B cell (primary cell): ENCODE results near the gene CNTNAP2. TPM values are rescaled to one million over a fixed set of nuclear protein-coding genes. Genes with fewer than 3 reads are reported as not detected.
"Not testable (repeated sequence)": the region's sequence is repeated elsewhere in the genome, so short reads cannot be mapped to it uniquely, and the experiment has no call there.

Experiments
- ATAC-seq: fragments of 200-7000 bp; cut with Tn5 transposase; one replicate; pipeline ENCODE4 v1.10.0; 2021; ENCODE audit warnings: low read depth, mild to moderate bottlenecking, moderate number of reproducible peaks, moderate library complexity
- CTCF ChIA-PET: fragments of 350-600 bp; sonication (Branson Sonifier 250); formaldehyde crosslinking; loops from one replicate; lab custom pipeline; 2021; ENCODE audit warnings: antibody characterized with exemption, inconsistent platforms; lab: Charles Lee
- POLR2A ChIA-PET: fragments of 350-600 bp; sonication (Branson Sonifier 250); formaldehyde crosslinking; loops from one replicate; lab custom pipeline; 2021; ENCODE audit warnings: antibody characterized with exemption; lab: Charles Lee
- DNase-seq: peaks from one replicate; pipeline ENCODE4 v3.0.0; 2013
- H2AFZ ChIP-seq: 2 replicates; pipeline ENCODE4 v1.6.1; 2012; ENCODE audit warnings: mild to moderate bottlenecking, low read depth, low read length; ENCODE audit not compliant: insufficient read depth, poor library complexity, severe bottlenecking
- H3K27ac ChIP-seq, 2 donors: 1 replicate in 1 of 2; 2 replicates in 1 of 2; pipeline ENCODE4 v1.5.1; 2012 to 2013; ENCODE audit warnings: low read length in 2 of 2, mild to moderate bottlenecking in 2 of 2, moderate library complexity in 1 of 2
- H3K27me3 ChIP-seq, 4 experiments: fragments of 200-600 bp in 1 of 4; sonication (generic) in 1 of 4; replicated peaks in 1 of 4; 1 replicate in 2 of 4; 2 replicates in 2 of 4; pipeline versions ENCODE4 v1.6.1 to v1.7.0; 2013 to 2016; ENCODE audit warnings: low read length in 3 of 4, mild to moderate bottlenecking in 2 of 4, mixed read lengths in 1 of 4, moderate library complexity in 1 of 4; ENCODE audit not compliant: insufficient read depth in 4 of 4, control insufficient read depth in 3 of 4; ENCODE audit errors: control extremely low read depth in 1 of 4
- H3K36me3 ChIP-seq, 2 experiments: replicated peaks in 1 of 2; 1 replicate in 1 of 2; 2 replicates in 1 of 2; pipeline versions ENCODE4 v1.6.1 to v1.7.1; 2013; ENCODE audit warnings: low read length in 1 of 2; ENCODE audit not compliant: insufficient read depth in 2 of 2, control insufficient read depth in 1 of 2; ENCODE audit errors: control extremely low read depth in 1 of 2, extremely low read depth in 1 of 2
- H3K4me1 ChIP-seq, 2 donors: fragments of 200-600 bp in 1 of 2; sonication (generic) in 1 of 2; 1 replicate in 1 of 2; 2 replicates in 1 of 2; pipeline versions ENCODE4 v1.5.1 to v1.6.1; 2013 to 2017; ENCODE audit warnings: low read length in 2 of 2; ENCODE audit not compliant: control insufficient read depth in 2 of 2, insufficient read depth in 2 of 2
- H3K4me2 ChIP-seq: replicated peaks from 2 replicates; pipeline ENCODE3; 2012; ENCODE audit warnings: mild to moderate bottlenecking, low read depth, low read length; ENCODE audit not compliant: poor library complexity, severe bottlenecking
- H3K4me3 ChIP-seq, 5 experiments: fragments of 200-600 bp in 1 of 5; sonication (generic) in 1 of 5; 1 replicate in 3 of 5; 2 replicates in 2 of 5; pipeline versions ENCODE4 v1.5.1 to v1.7.0; 2011 to 2016; ENCODE audit warnings: low read length in 4 of 5, mild to moderate bottlenecking in 4 of 5, low read depth in 2 of 5, control low read depth in 1 of 5, moderate library complexity in 1 of 5; ENCODE audit not compliant: insufficient read depth in 1 of 5; ENCODE audit errors: control extremely low read depth in 1 of 5, extremely low read depth in 1 of 5
- H3K79me2 ChIP-seq: fragments of 200-600 bp; sonication (generic); one replicate; pipeline ENCODE4 v1.6.0; 2016; ENCODE audit warnings: low read length; ENCODE audit not compliant: control insufficient read depth, insufficient read depth
- H3K9ac ChIP-seq: fragments of 200-600 bp; sonication (generic); 2 replicates; pipeline ENCODE4 v1.6.1; 2017; ENCODE audit warnings: mild to moderate bottlenecking, low read length, moderate library complexity
- H3K9me3 ChIP-seq, 3 donors: one replicate each; pipeline versions ENCODE4 v1.6.1 to v1.7.1; 2013; ENCODE audit warnings: low read length in 2 of 3; ENCODE audit not compliant: control insufficient read depth in 2 of 3, insufficient read depth in 1 of 3; ENCODE audit errors: control extremely low read depth in 1 of 3
- H4K20me1 ChIP-seq: 2 replicates; pipeline ENCODE4 v1.6.0; 2012; ENCODE audit warnings: mild to moderate bottlenecking, low read length; ENCODE audit not compliant: insufficient read depth, control insufficient read depth, poor library complexity, severe bottlenecking
- H3K27ac Mint-ChIP-seq: one replicate; pipeline ENCODE4 v1.8.0; 2021; ENCODE audit warnings: mixed read lengths
- H3K27me3 Mint-ChIP-seq: one replicate; pipeline ENCODE4 v1.8.0; 2021; ENCODE audit warnings: mixed read lengths
- H3K4me1 Mint-ChIP-seq: one replicate; pipeline ENCODE4 v1.8.0; 2021; ENCODE audit warnings: mixed read lengths
- H3K4me3 Mint-ChIP-seq: one replicate; pipeline ENCODE4 v1.8.0; 2021; ENCODE audit warnings: mixed read lengths
- H3K9me3 Mint-ChIP-seq: one replicate; pipeline ENCODE4 v1.8.0; 2022; ENCODE audit warnings: mixed read lengths; ENCODE audit not compliant: insufficient read depth
- CTCF ChIP-seq: fragments of 200-600 bp; IDR thresholded peaks from one replicate; pipeline ENCODE4 v1.8.0; 2022; ENCODE audit warnings: antibody characterized with exemption, mild to moderate bottlenecking
- EZH2 ChIP-seq: IDR thresholded peaks from 2 replicates; pipeline ENCODE4 v1.6.1; 2012; ENCODE audit warnings: borderline replicate concordance, low read depth, mild to moderate bottlenecking, moderate library complexity, low read length; ENCODE audit not compliant: insufficient read depth, poor library complexity, severe bottlenecking
- WGBS: methylation state at CpG from one replicate; pipeline ENCODE4 v1.1.5; 2013; ENCODE audit warnings: missing lambda C conversion rate; ENCODE audit not compliant: insufficient coverage; 5-methylcytosine and 5-hydroxymethylcytosine counted together
- intact Hi-C: fragments of 100-400 bp; cut with micrococcal nuclease; formaldehyde crosslinking; loops from one replicate; pipeline ENCODE4 v1.10.0; 2022
- polyA plus RNA-seq: library from polyadenylated mRNA; depleted of rRNA; stranded (reverse); fragments of >200 nt; gene quantifications from 2 replicates; pipeline ENCODE4 v1.2.3, GENCODE V29; 2012
- total RNA-seq, 2 donors: library from RNA; stranded (reverse); fragments of 120-200 nt in 1 of 2; gene quantifications; 1 replicate in 1 of 2; 2 replicates in 1 of 2; pipeline versions ENCODE4 v1.2.3 to v1.2.4, GENCODE V29; 2013 to 2022

CNTNAP2 gene
- total and polyA plus RNA-seq, 2 donors (not counting 1 experiment from before 2014, with no cell fraction given) = 7.4 to 16.6 TPM

GRCh38 chr7:146177301-146177700 is 60.7 kb downstream of the CNTNAP2 start:
- DNase-seq = no peak
- H3K4me3 Mint-ChIP-seq = no peak overlapping the region
- ChIA-PET CTCF (no interaction called here), POLR2A (no interaction called here)
- H3K9me3 Mint-ChIP-seq = no peaks in the 10 kb centered on the region
- Histone ChIP-seq H3K4me1 (no peaks in the 10 kb centered on the region), H3K4me2 (no peak overlapping the region), H3K27me3 (no peaks in the 10 kb centered on the region), H2AFZ (no peak overlapping the region), H3K27ac (no peak overlapping the region), H3K79me2 (no peaks in the 10 kb centered on the region), H3K9me3 (no peaks in the 10 kb centered on the region), H4K20me1 (no peaks in the 10 kb centered on the region), H3K9ac (no peak overlapping the region), H3K36me3 (no peaks in the 10 kb centered on the region), H3K4me3 (no peak overlapping the region)
- no CpG with 5 or more reads among the region's 2 CpGs for WGBS
- H3K27ac Mint-ChIP-seq = no peak overlapping the region
- H3K4me1 Mint-ChIP-seq = no peaks in the 10 kb centered on the region
- TF ChIP-seq EZH2 = no peak
- no peak for TF ChIP-seq CTCF
- intact Hi-C loops = no loop called here
- no peak for ATAC-seq
- no peaks in the 10 kb centered on the region for H3K27me3 Mint-ChIP-seq

GRCh38 chr7:146185844-146186243 is 69.2 kb downstream of the CNTNAP2 start:
- no peaks in the 10 kb centered on the region for H3K36me3 ChIP-seq
- H3K4me1 ChIP-seq = no peaks in the 10 kb centered on the region
- no CpG with 5 or more reads among the region's 2 CpGs for WGBS
- Mint-ChIP-seq H3K27ac (no peak overlapping the region), H3K27me3 (no peaks in the 10 kb centered on the region), H3K4me1 (no peaks in the 10 kb centered on the region), H3K4me3 (no peak overlapping the region), H3K9me3 (peaks cover 5% of the 10 kb centered on the region)
- no peak overlapping the region for H3K4me2 ChIP-seq
- ChIA-PET CTCF (no interaction called here), POLR2A (no interaction called here)
- DNase-seq = no peak
- TF ChIP-seq CTCF (no peak), EZH2 (no peak)
- H3K27ac ChIP-seq = no peak overlapping the region
- no peak overlapping the region for H3K4me3 ChIP-seq
- H3K9me3 ChIP-seq = no peaks in the 10 kb centered on the region
- no peak overlapping the region for H2AFZ ChIP-seq
- H3K9ac ChIP-seq = no peak overlapping the region
- H3K27me3 ChIP-seq = no peaks in the 10 kb centered on the region
- no peaks in the 10 kb centered on the region for H3K79me2 ChIP-seq
- ATAC-seq = no peak
- intact Hi-C loops = no loop called here
- H4K20me1 ChIP-seq = no peaks in the 10 kb centered on the region

GRCh38 chr7:146191428-146191827 is 74.8 kb downstream of the CNTNAP2 start:
- CTCF ChIA-PET, H3K9me3 Mint-ChIP-seq, H3K4me3 Mint-ChIP-seq: not testable (repeated sequence)

More at GRCh38 chr7:146191428-146191827, 74.8 kb downstream of the CNTNAP2 start:
- H3K9me3 ChIP-seq, H3K9ac ChIP-seq, DNase-seq, H2AFZ ChIP-seq, H3K4me1 Mint-ChIP-seq, H3K27me3 Mint-ChIP-seq, POLR2A ChIA-PET, H3K4me2 ChIP-seq, H3K4me1 ChIP-seq, H3K4me3 ChIP-seq, ATAC-seq, H3K27me3 ChIP-seq, H3K27ac ChIP-seq, intact Hi-C loops, H3K36me3 ChIP-seq, H3K27ac Mint-ChIP-seq, H3K79me2 ChIP-seq, H4K20me1 ChIP-seq: not testable (repeated sequence)
- WGBS = 89% methylated on average over 3 of the region's 9 CpGs
